GM23338 (cell line): ENCODE measurements around the gene RMND5A.

Experiments
- CTCF ChIP-seq, 2 experiments: fragments of 200-600 bp in 1 of 2; sonication (generic) in 1 of 2; conservative IDR thresholded peaks; 2 replicates each; pipeline versions ENCODE4 v1.5.1 to v1.6.1; 2016 to 2017; ENCODE audit warnings: antibody characterized with exemption in 2 of 2, low read depth in 2 of 2, mild to moderate bottlenecking in 2 of 2, moderate library complexity in 1 of 2
- EZH2phosphoT487 ChIP-seq: fragments of 200-600 bp; sonication (generic); IDR thresholded peaks from one replicate; pipeline ENCODE4 v1.8.1; 2018; ENCODE audit warnings: antibody characterized with exemption; ENCODE audit not compliant: unreplicated experiment
- NANOG ChIP-seq: IDR thresholded peaks from 2 replicates; pipeline ENCODE4 v1.6.1; 2016; ENCODE audit warnings: antibody characterized with exemption, borderline replicate concordance
- POLR2AphosphoS5 ChIP-seq: IDR thresholded peaks from 2 replicates; pipeline ENCODE4 v1.6.1; 2016; ENCODE audit warnings: antibody characterized with exemption, low read depth

- no peak for TF ChIP-seq CTCF (conservative IDR thresholded peaks at IDR 0.05; ENCODE audit: low read depth in 2 of 2)
- TF ChIP-seq POLR2AphosphoS5 = no peak
- TF ChIP-seq NANOG = no peak
- TF ChIP-seq EZH2phosphoT487 = no peak
Observed at GRCh38 chr2:86770816-86771301, 50.8 kb downstream of the RMND5A start.
